Measurements from ENCODE around the gene UBE2D2. TPM values are rescaled to one million over a fixed set of nuclear protein-coding genes. Genes with fewer than 3 reads are reported as not detected.

The UBE2D2 gene
- total RNA-seq, 4 donors from 2014 or later, result 65.2 to 114 (median 85.6) TPM

GRCh38 chr5:139657363-139658321 lies 96.5 kb downstream of the UBE2D2 start:
- Histone ChIP-seq H3K9me3 (no peaks in the 10 kb centered on the region), H3K4me1 (peaks cover 11 to 100% (median 88%) of the 10 kb centered on the region in 3 donors), H3K36me3 (no peaks in the 10 kb centered on the region), H3K27me3 (no peaks in the 10 kb centered on the region), H3K27ac (peak overlapping the region; percentile 82 to 94 (median 92)), H3K4me3 (no peak overlapping the region)
- WGBS, 2 donors (ENCODE audit: low coverage in 1 of 2), result 51 to 83% methylated on average over 2 to 7 of the region's 12 CpGs
- TF ChIP-seq POLR2AphosphoS5 (IDR thresholded peaks at IDR 0.05) (no peak), CTCF (IDR thresholded peaks at IDR 0.05) (no peak), EP300 (IDR thresholded peaks at IDR 0.05) (no peak)
- no peak for ATAC-seq

- ATAC-seq, result no peak
- Histone ChIP-seq H3K27ac (peak overlapping the region; percentile 82 to 94 (median 92)), H3K9me3 (no peaks in the 10 kb centered on the region), H3K27me3 (no peaks in the 10 kb centered on the region), H3K4me3 (no peak overlapping the region), H3K36me3 (no peaks in the 10 kb centered on the region), H3K4me1 (peaks cover 11 to 100% (median 80%) of the 10 kb centered on the region in 3 donors)
- TF ChIP-seq CTCF (IDR thresholded peaks at IDR 0.05), result no peak
- peak; percentile 11 for TF ChIP-seq POLR2AphosphoS5 (IDR thresholded peaks at IDR 0.05)
- no CpG with 5 or more reads among the region's 14 CpGs for WGBS, 2 donors (ENCODE audit: low coverage in 1 of 2)
Measured at GRCh38 chr5:139658501-139658927, 97.4 kb downstream of the UBE2D2 start.

GRCh38 chr5:139658928-139659667 lies 98.0 kb downstream of the UBE2D2 start:
- no peak for TF ChIP-seq CTCF (IDR thresholded peaks at IDR 0.05)
- TF ChIP-seq POLR2AphosphoS5 (IDR thresholded peaks at IDR 0.05), result no peak
- TF ChIP-seq EP300 (IDR thresholded peaks at IDR 0.05), result no peak
- TF ChIP-seq POLR2A (IDR thresholded peaks at IDR 0.05), result no peak
- 35% methylated on average over 4 of the region's 15 CpGs; no CpG with 5 or more reads in 1 of the 2 donors for WGBS, 2 donors (ENCODE audit: low coverage in 1 of 2)
- Histone ChIP-seq H3K27me3 (no peaks in the 10 kb centered on the region), H3K4me1 (peaks cover 11 to 100% (median 74%) of the 10 kb centered on the region in 3 donors), H3K27ac (peak overlapping the region; percentile 82 to 94 (median 92)), H3K4me3 (peak overlapping the region; percentile 0 to 43), H3K36me3 (no peaks in the 10 kb centered on the region), H3K9me3 (no peaks in the 10 kb centered on the region)
- ATAC-seq, result peak; percentile 42

- no peaks in the 10 kb centered on the region for H3K9me3 ChIP-seq
- H3K36me3 ChIP-seq, result no peaks in the 10 kb centered on the region
- TF ChIP-seq CTCF (IDR thresholded peaks at IDR 0.05) (no peak), POLR2A (IDR thresholded peaks at IDR 0.05) (no peak), POLR2AphosphoS5 (IDR thresholded peaks at IDR 0.05) (no peak), EP300 (IDR thresholded peaks at IDR 0.05) (no peak)
- no peaks in the 10 kb centered on the region for H3K27me3 ChIP-seq
- 25% methylated on average over 2 of the region's 13 CpGs; no CpG with 5 or more reads in 1 of the 2 donors for WGBS, 2 donors (ENCODE audit: low coverage in 1 of 2)
- peak overlapping the region; percentile 82 to 94 (median 92) for H3K27ac ChIP-seq
- peaks cover 11 to 100% (median 68%) of the 10 kb centered on the region in 3 donors for H3K4me1 ChIP-seq
- ATAC-seq, result no peak
- peak overlapping the region; percentile 0 to 43 for H3K4me3 ChIP-seq
Measured at GRCh38 chr5:139659695-139660101, 98.6 kb downstream of the UBE2D2 start.

All from gastroesophageal sphincter (tissue), 4 donors.